SK-N-DZ (cell line): Measurements from ENCODE around the gene MAP3K20.
"Not testable (repeated sequence)": the region's sequence is repeated elsewhere in the genome, so short reads cannot be mapped to it uniquely, and the experiment has no call there.

ENCODE experiments used
- DNase-seq: peaks from one replicate; pipeline ENCODE4 v3.0.0-alpha.2; 2015; ENCODE audit warnings: low spot score

Gene MAP3K20

GRCh38 chr2:173087214-173087581, 11.6 kb downstream of the MAP3K20 start:
- no peak for DNase-seq

GRCh38 chr2:173087793-173088496, 12.3 kb downstream of the MAP3K20 start:
- no peak for DNase-seq

GRCh38 chr2:173090276-173090877, 14.7 kb downstream of the MAP3K20 start:
- no peak for DNase-seq

- DNase-seq: no peak
Measured at GRCh38 chr2:173090973-173091660, 15.5 kb downstream of the MAP3K20 start.

- no peak for DNase-seq
Measured at GRCh38 chr2:173091910-173092309, 16.3 kb downstream of the MAP3K20 start.

GRCh38 chr2:173092844-173093402, 17.3 kb downstream of the MAP3K20 start:
- no peak for DNase-seq

- not testable (repeated sequence) for DNase-seq
Measured at GRCh38 chr2:173093617-173094016, 18.0 kb downstream of the MAP3K20 start.

- DNase-seq: no peak
Measured at GRCh38 chr2:173094731-173095130, 19.1 kb downstream of the MAP3K20 start.

- no peak for DNase-seq
Measured at GRCh38 chr2:173095356-173095755, 19.7 kb downstream of the MAP3K20 start.

GRCh38 chr2:173099271-173099670, 23.6 kb downstream of the MAP3K20 start:
- no peak for DNase-seq

- no peak for DNase-seq
Measured at GRCh38 chr2:173099804-173100203, 24.2 kb downstream of the MAP3K20 start.

- DNase-seq: no peak
Measured at GRCh38 chr2:173101687-173102086, 26.0 kb downstream of the MAP3K20 start.

GRCh38 chr2:173104156-173104555, 28.5 kb downstream of the MAP3K20 start:
- DNase-seq: no peak

- no peak for DNase-seq
Measured at GRCh38 chr2:173106959-173107628, 31.4 kb downstream of the MAP3K20 start.

- DNase-seq: no peak
Measured at GRCh38 chr2:173107629-173108022, 32.0 kb downstream of the MAP3K20 start.

GRCh38 chr2:173109253-173110188, 33.9 kb downstream of the MAP3K20 start:
- DNase-seq: no peak

GRCh38 chr2:173117678-173118077, 42.0 kb downstream of the MAP3K20 start:
- DNase-seq: no peak

- DNase-seq: no peak
Measured at GRCh38 chr2:173118395-173118794, 42.7 kb downstream of the MAP3K20 start.

GRCh38 chr2:173119069-173119807, 43.6 kb downstream of the MAP3K20 start:
- no peak for DNase-seq

- DNase-seq: no peak
Measured at GRCh38 chr2:173119944-173120343, 44.3 kb downstream of the MAP3K20 start.
